T-helper 1 cell (primary cell): ENCODE results near the gene TBC1D22A.
"Not testable (repeated sequence)": the region's sequence is repeated elsewhere in the genome, so short reads cannot be mapped to it uniquely, and the experiment has no call there.

Experiments
- DNase-seq, 5 donors: peaks; one replicate each; pipeline ENCODE4 v3.0.0-alpha.2; 2012 to 2020

The TBC1D22A gene

DNA sequence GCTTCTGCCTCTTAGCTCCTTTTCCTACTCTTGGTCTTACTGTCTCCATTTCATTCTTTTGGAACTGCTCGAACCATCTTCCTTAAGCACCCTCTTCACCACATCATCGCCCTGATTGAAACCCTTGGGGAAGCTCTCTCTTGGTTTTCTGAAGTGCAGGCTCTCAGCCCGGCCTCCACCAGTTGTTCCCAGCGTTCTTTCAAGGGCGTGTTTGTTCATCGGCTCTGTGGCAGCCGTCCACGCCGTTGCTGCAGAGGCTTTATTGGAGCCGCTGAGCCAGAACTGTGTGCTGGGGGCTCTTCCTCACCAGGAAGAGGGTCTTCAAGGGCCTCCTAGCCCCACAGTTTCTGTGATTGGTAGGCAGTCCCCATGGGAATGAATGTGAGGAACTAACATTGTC lies 214.1 kb downstream of the TBC1D22A start:
- DNase-seq = no peak

DNA sequence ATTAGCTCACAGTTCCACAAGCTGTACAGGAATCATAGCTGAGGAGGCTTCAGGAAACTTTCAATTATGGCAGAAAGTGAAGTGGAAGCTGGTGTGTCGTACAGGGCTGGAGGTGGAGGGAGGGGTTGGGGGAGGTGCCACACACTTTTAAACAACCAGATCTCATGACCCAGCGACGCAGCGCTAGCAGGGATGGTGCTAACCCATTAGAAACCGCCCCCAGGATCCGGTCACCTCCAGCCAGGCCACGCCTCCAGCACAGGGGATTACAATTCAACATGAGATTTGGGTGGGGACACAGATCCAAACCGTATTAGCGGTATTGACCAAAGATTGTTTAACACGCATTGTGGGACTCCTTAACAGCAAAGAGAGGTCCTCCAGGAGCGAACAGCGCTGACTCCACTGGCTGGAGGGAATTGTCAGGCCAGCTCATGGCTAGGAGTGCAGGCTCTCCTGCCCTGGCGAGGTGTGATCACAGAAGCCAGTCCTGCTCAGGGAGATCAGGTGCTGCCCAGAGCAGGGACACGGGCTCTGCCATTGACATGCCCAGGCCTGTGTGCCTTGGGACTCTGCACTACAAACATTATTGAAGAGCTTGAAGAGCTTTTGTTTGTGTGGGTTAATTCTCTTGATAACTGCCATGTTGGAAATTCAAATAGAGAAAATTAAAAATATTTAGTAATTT lies 215.3 kb downstream of the TBC1D22A start:
- DNase-seq = no peak

DNA sequence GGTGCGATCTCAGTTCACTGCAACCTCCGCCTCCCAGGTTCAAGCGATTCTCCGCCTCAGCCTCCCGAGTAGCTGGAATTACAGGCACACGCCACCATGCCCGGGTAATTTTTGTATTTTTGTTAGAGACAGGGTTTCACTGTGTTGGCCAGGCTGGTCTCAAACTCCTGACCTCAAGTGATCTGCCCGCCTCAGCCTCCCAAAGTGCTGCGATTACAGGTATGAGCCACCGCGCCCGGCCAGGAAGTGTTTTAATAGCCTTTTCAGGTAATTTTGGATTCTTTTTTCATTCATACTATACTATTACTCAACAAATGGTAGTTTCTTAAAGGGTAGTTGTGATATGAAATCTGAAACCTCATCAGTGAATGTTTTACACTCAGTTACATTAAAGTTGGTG lies 216.2 kb downstream of the TBC1D22A start:
- DNase-seq = not testable (repeated sequence)

DNA sequence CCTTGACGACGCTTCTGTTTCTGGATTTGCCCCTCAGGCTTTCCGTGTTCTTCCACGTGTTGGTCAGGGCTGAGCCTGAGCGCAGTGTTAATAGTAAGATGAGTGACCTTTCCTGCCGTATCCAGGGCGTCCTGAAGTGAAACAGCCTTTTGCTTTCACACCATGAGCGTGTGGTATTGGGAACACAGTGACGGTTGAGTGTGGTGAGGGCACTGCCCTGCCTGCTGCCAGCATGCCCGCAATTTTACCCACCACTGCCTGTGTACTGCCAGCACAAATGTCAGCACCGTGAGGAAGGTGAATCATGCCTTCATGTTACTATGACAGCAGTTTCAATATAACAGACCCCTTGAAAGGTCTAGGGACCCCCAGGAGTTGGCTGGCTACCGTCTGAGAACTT lies 217.1 kb downstream of the TBC1D22A start:
- no peak for DNase-seq

DNA sequence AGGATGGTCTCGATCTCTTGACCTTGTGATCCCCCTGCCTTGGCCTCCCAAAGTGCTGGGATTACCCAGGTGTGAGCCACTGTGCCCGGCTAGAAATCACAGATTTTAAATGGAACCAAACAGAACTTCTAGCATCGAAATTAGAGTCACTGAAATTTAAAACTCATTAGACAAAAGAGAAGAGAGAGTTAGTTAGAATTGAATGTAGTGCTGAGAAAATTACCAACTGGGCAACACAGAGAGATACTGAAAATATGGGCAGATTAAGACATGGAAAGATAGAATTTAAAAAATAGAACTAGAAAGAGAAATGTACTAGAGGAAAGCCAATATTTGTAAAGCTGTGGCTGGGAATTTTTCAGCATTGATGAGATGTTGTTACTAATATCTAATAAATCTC lies 217.9 kb downstream of the TBC1D22A start:
- no peak for DNase-seq

DNA sequence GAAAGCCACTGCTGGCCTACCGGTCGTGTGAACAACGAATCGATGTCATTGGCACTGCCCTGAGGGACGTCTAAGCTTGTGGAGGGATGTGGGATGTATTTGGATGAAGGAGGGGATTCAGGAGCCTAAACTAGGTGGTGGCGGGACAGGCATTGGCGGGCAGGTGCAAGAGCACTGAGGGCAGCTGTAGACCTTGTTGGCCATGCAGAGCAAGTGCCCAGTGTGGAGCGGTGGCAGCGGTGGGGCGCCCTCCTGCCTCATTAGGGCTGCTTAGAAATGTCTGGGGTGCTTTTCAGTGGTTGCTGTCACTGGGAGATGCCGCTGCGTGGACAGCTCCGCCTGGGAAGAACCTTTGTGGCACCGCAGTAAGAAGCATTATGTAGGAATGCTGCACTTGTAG lies 220.2 kb downstream of the TBC1D22A start:
- DNase-seq = no peak

DNA sequence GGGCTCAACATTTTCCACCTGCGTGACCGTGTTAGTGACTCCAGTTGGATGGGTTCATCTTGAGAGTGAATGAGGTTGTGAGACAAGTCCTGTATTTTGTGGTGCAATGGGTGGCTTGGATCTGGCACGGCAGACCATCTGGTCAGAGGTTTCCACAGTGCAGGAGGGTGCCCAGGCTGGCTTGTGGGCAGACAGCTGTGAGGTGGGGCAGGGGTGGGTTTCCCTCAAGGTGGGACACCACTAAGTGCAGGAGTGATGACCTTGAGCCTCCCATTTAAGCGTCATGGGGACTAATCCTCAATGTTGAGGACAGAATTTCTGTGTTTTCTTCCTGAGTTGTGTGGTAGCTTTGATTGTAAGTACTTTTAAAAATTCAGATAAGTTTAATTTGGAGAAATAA lies 220.6 kb downstream of the TBC1D22A start:
- DNase-seq = no peak

DNA sequence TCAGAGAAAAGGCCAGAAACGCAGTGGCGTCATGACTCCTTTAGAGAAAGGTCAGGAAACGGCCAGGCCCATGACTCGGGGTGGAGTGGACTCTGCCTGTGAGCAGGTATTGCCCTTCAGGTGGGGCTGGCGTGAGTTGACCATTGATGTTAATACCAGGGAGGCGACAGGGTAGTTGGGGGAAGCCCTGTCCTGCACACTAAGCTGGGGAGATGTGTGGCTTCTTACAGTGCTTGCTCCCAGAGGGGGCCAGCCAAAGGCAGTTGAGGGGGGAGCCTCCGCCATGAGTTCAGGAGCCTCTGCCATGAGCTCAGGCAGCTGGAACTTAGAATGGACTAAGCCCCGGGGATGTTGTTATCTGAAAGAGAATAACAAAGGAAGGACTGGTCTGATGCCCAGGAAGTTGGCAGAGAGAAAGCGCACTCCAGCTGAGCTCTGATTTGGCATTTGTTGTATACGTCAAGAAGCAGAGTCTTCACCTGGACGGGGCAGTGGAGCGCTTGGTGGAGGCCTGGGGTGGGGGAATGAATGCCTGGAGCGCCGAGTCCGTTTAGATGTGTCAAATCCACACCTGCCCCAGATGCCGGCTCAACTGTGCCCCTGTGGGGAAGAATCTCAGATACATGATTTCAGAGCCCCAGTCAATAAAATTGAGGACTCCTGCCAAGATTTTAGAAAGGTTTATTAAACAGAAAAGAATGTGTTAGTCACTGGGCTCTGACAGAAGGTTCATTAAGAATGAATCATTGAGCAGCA lies 222.5 kb downstream of the TBC1D22A start:
- DNase-seq = no peak

DNA sequence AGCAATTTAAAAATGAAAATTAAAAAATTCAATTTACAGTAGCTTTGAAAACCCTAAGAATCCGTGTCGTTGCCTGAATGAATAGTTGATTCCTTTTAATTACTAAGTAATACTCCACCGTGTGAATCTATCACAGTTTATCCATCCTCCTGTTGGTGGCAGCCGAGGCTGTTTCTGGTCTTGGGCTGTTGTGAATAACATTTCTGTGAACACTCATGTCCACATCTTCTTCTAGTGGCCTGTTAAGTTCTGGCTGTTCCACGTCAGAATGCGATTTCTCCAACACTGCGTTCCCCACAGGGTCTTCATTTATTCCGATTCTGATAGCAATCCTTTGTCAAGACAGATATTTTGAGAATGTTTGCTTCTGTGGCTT lies 223.0 kb downstream of the TBC1D22A start:
- no peak for DNase-seq

DNA sequence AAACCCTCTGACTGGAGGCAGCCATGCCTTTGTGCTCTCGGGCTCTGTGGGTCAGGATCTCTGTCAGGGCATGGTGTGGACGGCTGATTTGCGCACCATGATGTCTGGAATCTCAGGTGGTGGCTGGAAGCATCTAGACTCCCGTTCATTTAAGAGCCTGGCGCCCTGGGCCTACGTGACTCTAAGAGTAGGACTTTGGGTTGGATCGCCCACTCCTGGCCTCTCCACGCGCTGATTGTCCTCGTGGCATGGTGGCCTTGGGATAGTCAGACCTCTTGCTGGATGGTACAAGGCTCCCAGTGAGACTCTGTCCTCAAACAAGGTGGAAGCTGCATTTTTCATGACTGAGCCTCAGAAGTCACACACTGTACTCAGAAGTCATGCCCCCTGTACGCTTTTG lies 224.3 kb downstream of the TBC1D22A start:
- DNase-seq = no peak

DNA sequence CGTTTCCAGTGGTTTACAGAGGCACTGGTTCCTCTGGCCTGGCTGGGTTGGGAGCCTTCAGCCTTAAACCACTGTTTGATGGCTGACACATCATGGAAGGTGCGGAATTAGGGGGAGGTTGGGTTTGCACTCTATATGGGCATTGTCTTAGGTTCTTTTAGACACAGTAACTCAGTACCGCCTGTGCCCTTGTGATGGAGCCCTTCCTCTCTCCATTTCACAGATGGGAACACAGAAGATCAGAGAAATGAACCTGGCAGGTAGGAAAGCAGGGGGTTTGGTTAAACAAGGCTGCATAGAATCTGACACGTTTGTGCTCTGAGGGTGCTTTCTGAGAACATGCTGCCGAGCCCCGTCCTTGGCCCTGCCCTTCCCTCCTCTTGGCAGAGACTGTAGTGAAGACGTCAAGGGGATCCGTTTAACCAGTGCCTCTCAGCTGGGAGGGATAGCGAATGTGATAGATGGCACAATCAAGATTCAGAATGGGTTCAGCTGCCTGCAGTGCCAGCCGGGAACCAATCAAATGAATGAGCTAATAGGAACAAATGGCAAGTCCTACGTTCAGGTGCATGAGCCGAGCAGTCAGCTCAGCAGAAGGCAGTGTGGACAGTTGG lies 228.6 kb downstream of the TBC1D22A start:
- no peak for DNase-seq

DNA sequence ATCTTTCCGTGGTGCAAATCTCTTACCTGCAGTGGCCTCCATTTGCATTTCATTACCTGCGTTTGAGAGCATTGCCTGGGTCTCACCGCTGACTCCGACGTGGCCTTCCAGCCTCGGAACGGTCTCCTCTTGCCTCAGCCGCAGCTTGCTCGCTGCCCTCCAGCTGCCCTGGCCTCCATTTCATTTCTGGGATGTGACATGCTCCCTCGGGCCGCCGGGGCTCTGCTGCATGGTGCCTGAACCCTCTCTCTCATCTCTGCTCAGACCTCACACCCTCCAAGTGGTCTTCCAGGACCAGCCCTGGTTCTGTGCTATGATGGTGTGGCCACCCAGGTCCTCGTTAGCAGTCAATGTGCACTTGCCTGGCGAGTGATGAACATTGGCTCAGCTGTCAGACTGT lies 229.2 kb downstream of the TBC1D22A start:
- no peak for DNase-seq

DNA sequence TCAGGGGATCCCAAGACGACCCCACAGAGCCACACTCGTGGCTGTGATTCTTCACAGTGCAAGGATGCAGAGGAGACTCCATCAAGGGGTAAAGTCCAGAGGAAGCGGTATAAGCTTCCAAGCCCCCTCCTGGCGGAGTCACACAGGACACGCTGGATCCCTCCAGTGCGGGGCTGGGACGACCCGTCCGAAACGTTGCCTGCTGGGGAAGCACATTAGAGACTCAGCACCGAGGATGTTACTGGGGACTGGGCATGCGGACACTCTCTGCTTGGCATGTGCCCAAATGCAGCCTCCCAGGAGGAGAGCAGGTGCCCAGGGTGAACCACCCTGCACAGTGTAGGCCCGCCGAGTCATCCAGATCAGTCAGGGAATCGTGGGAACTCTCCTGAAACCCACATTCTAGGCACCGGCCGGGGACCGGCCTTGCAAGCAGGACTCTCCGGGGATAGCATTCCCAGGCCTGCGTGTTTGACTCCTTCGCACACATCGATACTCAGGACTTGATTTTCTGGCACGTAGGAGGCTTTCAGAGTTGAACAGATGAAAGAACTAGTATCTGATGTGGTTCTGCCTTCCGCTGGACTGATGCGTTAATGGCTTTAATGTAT lies 229.8 kb downstream of the TBC1D22A start:
- DNase-seq = no peak

DNA sequence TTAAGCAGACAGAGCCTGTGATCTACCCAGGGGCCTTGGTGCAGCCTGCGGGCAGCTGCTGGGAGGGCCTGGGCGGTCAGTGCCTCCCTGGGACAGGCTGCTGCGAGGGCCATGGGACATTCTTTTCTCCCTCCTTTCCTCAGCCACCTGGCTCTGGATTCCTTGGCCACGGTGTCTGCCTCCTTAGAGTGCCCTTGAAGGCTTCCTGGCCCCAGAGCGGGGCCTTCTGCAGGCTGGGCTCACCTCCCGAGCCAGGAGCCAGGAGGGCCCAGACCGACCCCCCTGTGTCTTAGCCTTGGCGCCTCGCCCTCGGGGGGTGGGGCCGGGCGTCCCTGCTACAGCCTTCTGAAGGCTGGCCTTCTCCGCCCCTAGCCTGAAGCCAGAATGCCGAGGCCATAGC lies 231.2 kb downstream of the TBC1D22A start:
- no peak for DNase-seq

DNA sequence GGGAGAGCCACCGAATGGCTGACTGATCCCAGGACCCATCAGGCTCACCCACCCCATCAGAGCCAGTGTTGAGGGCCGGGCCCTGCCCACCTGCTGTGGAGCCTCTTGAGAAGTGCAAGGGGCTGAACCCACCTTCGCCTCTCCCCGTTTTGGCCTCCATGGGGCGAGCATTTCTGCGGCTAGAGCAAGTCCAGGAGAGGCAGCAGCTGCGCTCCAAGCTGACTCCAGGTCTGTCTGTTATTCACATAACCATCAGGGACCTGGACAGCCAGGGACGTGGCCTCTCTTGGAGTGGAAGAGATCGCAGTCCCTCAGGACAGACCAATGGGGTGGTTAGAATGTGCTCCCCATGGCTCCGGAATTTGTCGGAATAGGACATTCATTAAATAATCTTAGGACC lies 231.8 kb downstream of the TBC1D22A start:
- DNase-seq = no peak

DNA sequence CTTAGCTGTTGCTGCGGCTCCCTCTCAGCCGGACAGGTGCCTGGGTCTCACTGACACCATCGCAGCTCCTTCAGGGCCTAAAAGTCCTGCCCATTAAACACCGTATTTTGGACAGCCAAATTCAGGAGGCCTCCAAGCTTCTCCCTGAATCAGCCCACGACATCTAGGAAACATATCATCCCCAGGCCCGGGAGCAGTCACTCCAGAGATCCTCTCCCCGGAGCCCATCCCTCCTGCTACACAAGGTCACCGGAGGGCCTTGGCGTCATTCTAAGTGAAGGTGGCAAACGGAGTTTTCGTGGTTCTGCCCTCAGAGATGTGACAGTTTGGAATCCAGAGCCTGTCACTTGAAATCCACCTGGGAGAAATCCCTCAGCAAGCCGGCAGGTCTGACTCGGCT lies 232.5 kb downstream of the TBC1D22A start:
- no peak for DNase-seq

DNA sequence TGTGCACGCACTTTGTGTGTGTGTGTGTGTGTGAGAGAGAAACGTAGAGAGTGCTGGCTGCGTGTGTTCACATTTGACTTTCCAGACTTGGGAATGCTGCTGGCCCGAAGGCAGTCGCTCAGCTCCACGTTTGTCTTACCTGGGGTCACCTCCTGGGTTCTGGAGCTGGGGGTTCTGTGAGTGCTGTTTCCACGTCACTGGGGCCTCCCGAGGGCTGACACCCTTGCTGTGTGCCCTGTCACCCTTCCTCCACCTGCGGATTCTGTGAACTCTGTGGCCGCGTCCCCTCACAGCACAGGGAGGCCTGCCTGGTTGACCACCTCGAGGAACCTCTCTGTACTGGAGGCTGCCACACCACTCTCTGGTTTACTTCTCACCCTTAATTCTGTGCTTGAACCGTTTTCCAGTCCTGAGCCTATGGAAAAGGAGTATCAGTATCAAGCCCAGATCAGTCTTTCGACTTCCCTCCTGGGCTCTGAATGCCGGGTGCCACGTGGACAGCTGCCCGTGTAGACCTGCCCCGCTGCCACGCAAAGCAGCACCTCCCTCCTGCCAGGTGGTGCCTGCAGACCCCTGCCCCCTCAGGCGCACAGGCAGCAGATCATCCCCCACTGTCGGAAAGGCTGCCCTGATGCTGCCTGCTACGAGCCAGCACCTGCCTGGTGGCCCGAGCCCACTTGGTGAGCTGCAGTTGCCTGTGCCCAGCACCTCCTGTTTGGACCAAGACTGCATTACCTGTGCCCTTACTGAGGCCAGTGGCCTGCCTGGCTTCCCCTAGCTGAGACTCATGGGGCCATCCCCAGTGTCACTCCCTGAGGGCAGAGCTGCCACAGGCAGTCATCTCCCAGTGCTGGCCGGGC lies 233.3 kb downstream of the TBC1D22A start:
- no peak for DNase-seq

DNA sequence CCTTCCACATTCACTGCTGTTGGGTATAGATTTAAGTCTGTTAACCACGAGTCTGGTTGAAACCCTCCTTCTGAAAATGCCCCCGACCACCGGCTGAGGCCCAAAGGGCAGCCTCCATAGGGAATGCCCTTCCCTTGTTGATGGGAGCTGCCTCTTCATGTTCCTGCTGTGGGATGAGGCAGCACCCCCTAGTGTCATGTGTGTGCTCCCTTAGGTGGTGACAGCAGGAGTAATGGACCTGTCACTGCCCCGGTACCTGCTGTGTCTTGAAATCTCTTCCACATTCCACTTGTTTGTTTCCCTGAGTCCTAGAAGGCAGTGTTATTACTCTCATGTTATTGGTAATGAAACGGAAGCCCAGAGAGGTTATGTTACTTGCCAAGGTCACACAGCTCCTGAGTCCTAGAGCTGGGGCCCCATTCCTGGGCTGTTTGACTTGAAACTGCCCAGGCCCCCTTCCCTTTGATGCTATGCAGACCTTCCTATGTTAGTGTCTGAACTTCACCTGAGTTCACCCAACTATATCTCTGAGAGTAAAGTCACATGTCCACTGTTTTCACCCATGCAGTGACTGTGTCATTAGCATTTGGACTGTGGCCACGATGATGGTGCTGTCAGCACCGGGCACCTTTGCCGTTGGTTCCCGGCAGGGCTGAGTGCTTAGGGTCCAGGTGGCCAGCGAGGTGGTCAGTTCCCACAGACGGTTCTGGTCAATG lies 234.3 kb downstream of the TBC1D22A start:
- DNase-seq = no peak

DNA sequence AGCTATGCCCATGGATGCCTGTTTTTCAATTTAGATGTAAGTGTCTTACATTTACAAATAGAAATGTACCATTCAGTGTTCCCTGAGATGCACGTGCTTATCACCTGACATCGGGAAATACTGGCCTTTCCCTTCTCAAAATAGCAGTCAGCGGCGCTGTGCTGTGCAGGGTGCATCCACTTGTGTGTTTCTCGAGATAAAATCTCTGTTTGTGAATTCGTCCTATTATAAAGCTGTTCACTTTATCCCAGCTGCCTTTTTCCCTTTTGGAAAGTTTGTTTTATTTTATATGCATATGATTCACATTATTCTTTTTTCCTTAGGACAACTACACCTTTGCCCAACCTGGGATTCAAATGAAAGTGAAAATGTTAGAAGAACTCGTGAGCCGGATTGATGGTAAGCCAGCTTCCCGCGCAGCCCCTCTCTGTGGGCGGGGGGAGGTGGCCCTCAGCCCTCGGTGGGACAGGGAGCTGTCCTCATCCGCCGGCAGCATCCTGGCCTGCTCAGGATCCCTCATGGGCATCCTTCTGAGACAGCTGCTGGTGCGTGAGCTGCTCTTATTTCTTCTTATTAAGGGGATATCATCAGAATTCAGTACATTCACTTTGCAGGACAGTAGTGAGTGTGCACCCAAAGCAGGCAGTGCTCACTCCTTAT lies 235.0 kb downstream of the TBC1D22A start:
- no peak for DNase-seq

DNA sequence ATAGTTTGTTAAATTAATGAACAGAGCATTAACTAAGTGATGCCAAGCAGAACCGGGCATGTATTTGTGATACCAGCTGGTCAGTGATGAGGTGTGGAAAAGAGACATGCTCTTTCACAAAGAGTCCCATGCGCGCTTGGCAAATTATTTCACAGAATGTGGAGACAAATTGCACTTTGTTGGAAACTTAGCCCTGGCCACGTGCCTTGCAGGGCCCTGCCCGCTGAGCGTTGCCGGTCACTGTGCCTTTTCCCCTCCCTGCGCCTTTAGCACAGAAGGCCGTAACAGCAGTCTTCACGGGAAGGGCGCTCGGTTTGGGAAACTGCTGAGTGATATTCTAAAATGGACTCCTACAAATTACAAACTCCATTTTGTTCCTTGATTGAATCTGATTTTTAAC lies 235.9 kb downstream of the TBC1D22A start:
- DNase-seq = no peak

DNA sequence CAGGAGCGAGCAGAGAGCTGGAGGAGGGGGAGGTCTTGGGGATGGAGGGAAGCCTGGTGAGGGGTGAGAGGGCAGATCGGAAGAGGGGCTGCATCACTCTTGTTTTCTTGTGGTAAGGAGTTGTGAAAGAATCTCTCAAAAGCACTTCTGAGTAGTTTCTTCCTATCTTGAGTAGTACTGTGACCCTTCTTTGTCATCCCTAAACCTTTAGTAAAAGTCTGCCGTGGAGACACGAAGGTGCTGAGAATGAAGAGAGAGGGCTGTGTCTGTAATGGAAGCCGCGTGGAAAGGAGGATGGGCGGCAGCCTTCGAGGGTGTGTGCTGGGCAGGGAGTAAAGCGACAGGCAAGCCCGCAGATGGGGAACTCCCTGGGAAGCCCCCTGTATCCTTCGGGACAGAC lies 237.8 kb downstream of the TBC1D22A start:
- no peak for DNase-seq

DNA sequence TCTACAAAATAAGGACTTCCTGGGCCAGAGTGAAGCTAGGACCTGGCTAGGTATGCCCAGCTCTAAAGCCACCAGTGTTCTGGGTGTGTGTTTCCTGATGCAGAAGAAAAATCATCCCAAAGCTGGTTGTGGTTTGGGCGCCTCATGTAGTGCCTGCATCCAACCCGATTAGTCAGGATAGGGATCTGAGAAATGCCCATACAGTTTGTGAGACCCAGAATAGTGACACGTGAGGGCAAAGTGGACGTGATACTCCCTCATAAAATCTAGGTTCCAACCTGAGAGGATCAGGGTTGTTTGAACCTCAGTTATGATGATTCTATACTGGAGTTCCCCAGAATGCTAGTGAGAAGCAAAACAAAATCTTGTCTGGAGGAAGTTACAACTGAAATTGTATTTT lies 238.4 kb downstream of the TBC1D22A start:
- DNase-seq = peak in 1 of 5 donors; percentile 20
